Measurements from ENCODE around the gene CSF3R. TPM values are rescaled to one million over a fixed set of nuclear protein-coding genes. Genes with fewer than 3 reads are reported as not detected.

Gene CSF3R
- total RNA-seq, 1 experiment from 2014 or later = not detected

DNA sequence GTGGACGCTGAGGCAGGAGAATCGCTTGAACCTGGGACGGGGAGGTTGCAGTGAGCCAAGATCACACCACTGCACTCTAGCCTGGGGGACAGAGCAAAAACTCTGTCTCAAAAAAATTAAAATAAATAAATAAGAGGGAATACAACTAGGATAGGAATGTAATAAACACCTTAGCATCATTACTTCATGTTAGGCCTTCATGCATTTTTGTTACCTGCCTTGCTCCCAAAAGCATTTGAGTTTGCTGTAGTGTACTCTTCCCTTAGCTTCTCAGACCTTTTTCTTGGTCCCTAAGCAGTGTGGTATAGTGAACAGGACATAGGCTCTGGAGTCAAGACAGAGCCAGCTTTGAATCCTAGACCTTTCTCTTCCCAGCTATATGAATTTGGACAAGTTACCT, 29.7 kb downstream of the CSF3R start:
- Histone ChIP-seq H4K8ac (replicated peaks; ENCODE audit: insufficient read length, low read depth, low read length) (no peak overlapping the region), H3K4me2 (ENCODE audit: insufficient read depth, insufficient read length, low read length) (no peak overlapping the region), H2BK5ac (ENCODE audit: insufficient read length, low read length) (no peak overlapping the region), H4K5ac (ENCODE audit: insufficient read length, low read depth, low read length) (no peak overlapping the region), H4K91ac (ENCODE audit: insufficient read length, low read depth, low read length) (no peak overlapping the region), H4K20me1 (ENCODE audit: control insufficient read depth, insufficient read depth, insufficient read length) (no peaks in the 10 kb centered on the region), H3K27ac (ENCODE audit: insufficient read length, low read depth, low read length) (no peak overlapping the region), H2AK5ac (ENCODE audit: insufficient read length, low read length) (no peak overlapping the region), H3K23ac (ENCODE audit: insufficient read length, low read depth, low read length) (no peak overlapping the region), H2BK15ac (ENCODE audit: low read depth, low read length) (no peak overlapping the region), H3K27me3 (ENCODE audit: insufficient read depth, low read length) (no peaks in the 10 kb centered on the region), H3K23me2 (ENCODE audit: insufficient read length, low read depth, low read length, poor library complexity, severe bottlenecking) (peaks cover 9% of the 10 kb centered on the region), H2AFZ (ENCODE audit: low read length) (no peak overlapping the region), H2BK20ac (ENCODE audit: low read depth, low read length, poor library complexity, severe bottlenecking) (no peak overlapping the region), H3K4ac (ENCODE audit: low read depth, low read length) (no peak overlapping the region), H3K18ac (ENCODE audit: insufficient read length, low read depth, low read length) (no peak overlapping the region), H3K14ac (ENCODE audit: insufficient read depth, low read length) (no peak overlapping the region), H3K79me1 (ENCODE audit: insufficient read depth, low read depth, low read length, poor library complexity, severe bottlenecking) (no peaks in the 10 kb centered on the region), H3K56ac (ENCODE audit: insufficient read length, low read depth, low read length) (no peak overlapping the region), H2BK120ac (ENCODE audit: low read depth, low read length, poor library complexity, severe bottlenecking) (no peak overlapping the region), H3K9me3 (ENCODE audit: control insufficient read depth, low read depth, low read length) (no peaks in the 10 kb centered on the region), H3K9ac (ENCODE audit: extremely low read depth, insufficient read length, low read length) (no peak overlapping the region), H3K4me1 (ENCODE audit: insufficient read depth, low read length) (no peaks in the 10 kb centered on the region), H3T11ph (ENCODE audit: low read length) (no peak overlapping the region), H3K79me2 (ENCODE audit: insufficient read depth, low read length) (no peaks in the 10 kb centered on the region), H2BK12ac (ENCODE audit: insufficient read length, low read depth, low read length) (no peak overlapping the region)
- Mint-ChIP-seq H3K9me3 (no peaks in the 10 kb centered on the region; a peak in 1 of 5 replicates), H3K27me3 (ENCODE audit: low read depth) (peaks cover 1% of the 10 kb centered on the region; the same call in 1 of the 2 replicates), H3K27ac (no peak overlapping the region), H3K36me3 (ENCODE audit: insufficient read depth in 1 of 3, low read depth in 3 of 3) (peaks cover 14 to 34% (median 28%) of the 10 kb centered on the region in 3 experiments; a peak in 6 of 7 replicates), H3K4me3 (no peak overlapping the region), H3K4me1 (peaks cover 4 to 11% of the 10 kb centered on the region in 2 experiments)
- no peak for DNase-seq
- no peak for TF ChIP-seq CTCF (conservative IDR thresholded peaks at IDR 0.05)
- WGBS (ENCODE audit: extremely low coverage, insufficient read length, low lambda C conversion rate) = no CpG with 5 or more reads among the region's 3 CpGs

Data from H9 (cell line).